H9 (cell line): ENCODE measurements around the gene PHACTR1. TPM values are rescaled to one million over a fixed set of nuclear protein-coding genes. Genes with fewer than 3 reads are reported as not detected.

Experiments used
- DNase-seq: peaks from one replicate; pipeline ENCODE4 v3.0.0-alpha.2; 2017
- H2AFZ ChIP-seq: one replicate; pipeline ENCODE4 v1.6.1; 2013; ENCODE audit warnings: mild to moderate bottlenecking, low read length, control low read depth, moderate library complexity
- H2AK5ac ChIP-seq: 2 replicates; pipeline ENCODE4 v1.6.1; 2013; ENCODE audit warnings: low read length, control low read depth, mixed read lengths; ENCODE audit not compliant: insufficient read length
- H2BK120ac ChIP-seq: one replicate; pipeline ENCODE4 v1.6.1; 2013; ENCODE audit warnings: low read depth, mild to moderate bottlenecking, low read length, control low read depth, inconsistent platforms; ENCODE audit not compliant: poor library complexity, severe bottlenecking
- H2BK12ac ChIP-seq: 2 replicates; pipeline ENCODE4 v1.6.1; 2013; ENCODE audit warnings: low read length, control low read depth, mixed read lengths, low read depth; ENCODE audit not compliant: insufficient read length
- H2BK15ac ChIP-seq: 2 replicates; pipeline ENCODE4 v1.6.1; 2013; ENCODE audit warnings: low read depth, low read length, control low read depth
- H2BK20ac ChIP-seq: one replicate; pipeline ENCODE4 v1.6.1; 2013; ENCODE audit warnings: low read depth, mild to moderate bottlenecking, low read length, control low read depth, inconsistent platforms; ENCODE audit not compliant: poor library complexity, severe bottlenecking
- H2BK5ac ChIP-seq: 2 replicates; pipeline ENCODE4 v1.6.1; 2013; ENCODE audit warnings: low read length, control low read depth, mixed read lengths; ENCODE audit not compliant: insufficient read length
- H3K14ac ChIP-seq: 2 replicates; pipeline ENCODE4 v1.6.1; 2013; ENCODE audit warnings: low read length, control low read depth; ENCODE audit not compliant: insufficient read depth
- H3K18ac ChIP-seq: 2 replicates; pipeline ENCODE4 v1.6.1; 2013; ENCODE audit warnings: low read depth, mild to moderate bottlenecking, mixed read lengths, low read length, control low read depth; ENCODE audit not compliant: insufficient read length
- H3K23ac ChIP-seq: 2 replicates; pipeline ENCODE4 v1.6.1; 2013; ENCODE audit warnings: low read length, control low read depth, mixed read lengths, low read depth; ENCODE audit not compliant: insufficient read length
- H3K23me2 ChIP-seq: 2 replicates; pipeline ENCODE4 v1.6.1; 2013; ENCODE audit warnings: low read depth, mild to moderate bottlenecking, mixed read lengths, low read length, control low read depth; ENCODE audit not compliant: insufficient read length, poor library complexity, severe bottlenecking
- H3K27ac ChIP-seq: 2 replicates; pipeline ENCODE4 v1.5.1; 2013; ENCODE audit warnings: low read length, control low read depth, mixed read lengths, low read depth; ENCODE audit not compliant: insufficient read length
- H3K27me3 ChIP-seq: 2 replicates; pipeline ENCODE4 v1.6.1; 2013; ENCODE audit warnings: low read length, control low read depth, inconsistent platforms; ENCODE audit not compliant: insufficient read depth
- H3K4ac ChIP-seq: 2 replicates; pipeline ENCODE4 v1.6.1; 2013; ENCODE audit warnings: low read depth, mild to moderate bottlenecking, control low read depth, inconsistent platforms, low read length, moderate library complexity
- H3K4me1 ChIP-seq: 2 replicates; pipeline ENCODE4 v1.6.1; 2013; ENCODE audit warnings: low read length, control low read depth, inconsistent platforms; ENCODE audit not compliant: insufficient read depth
- H3K4me2 ChIP-seq: 2 replicates; pipeline ENCODE4 v1.6.1; 2013; ENCODE audit warnings: low read length, control low read depth, mixed read lengths; ENCODE audit not compliant: insufficient read length, insufficient read depth
- H3K56ac ChIP-seq: 2 replicates; pipeline ENCODE4 v1.6.1; 2013; ENCODE audit warnings: low read depth, mild to moderate bottlenecking, mixed read lengths, low read length, control low read depth; ENCODE audit not compliant: insufficient read length
- H3K79me1 ChIP-seq: 2 replicates; pipeline ENCODE4 v1.6.1; 2013; ENCODE audit warnings: low read depth, mild to moderate bottlenecking, moderate library complexity, low read length, control low read depth, inconsistent platforms; ENCODE audit not compliant: insufficient read depth, poor library complexity, severe bottlenecking
- H3K79me2 ChIP-seq: 2 replicates; pipeline ENCODE4 v1.6.1; 2013; ENCODE audit warnings: low read length, control low read depth, inconsistent platforms; ENCODE audit not compliant: insufficient read depth
- H3K9ac ChIP-seq: 2 replicates; pipeline ENCODE4 v1.6.1; 2013; ENCODE audit warnings: low read length, control low read depth, mixed read lengths; ENCODE audit not compliant: insufficient read length; ENCODE audit errors: extremely low read depth
- H3K9me3 ChIP-seq: one replicate; pipeline ENCODE4 v1.6.1; 2013; ENCODE audit warnings: low read depth, low read length, inconsistent platforms; ENCODE audit not compliant: control insufficient read depth
- H3T11ph ChIP-seq: one replicate; pipeline ENCODE4 v1.6.1; 2013; ENCODE audit warnings: mild to moderate bottlenecking, low read length, control low read depth, inconsistent platforms
- H4K20me1 ChIP-seq: one replicate; pipeline ENCODE4 v1.6.1; 2013; ENCODE audit not compliant: control insufficient read depth, insufficient read length, insufficient read depth
- H4K5ac ChIP-seq: 2 replicates; pipeline ENCODE4 v1.6.1; 2013; ENCODE audit warnings: low read depth, mild to moderate bottlenecking, mixed read lengths, low read length, control low read depth; ENCODE audit not compliant: insufficient read length
- H4K8ac ChIP-seq: replicated peaks from 2 replicates; pipeline ENCODE4 v1.6.1; 2013; ENCODE audit warnings: low read length, control low read depth, mixed read lengths, low read depth; ENCODE audit not compliant: insufficient read length
- H4K91ac ChIP-seq: 2 replicates; pipeline ENCODE4 v1.6.1; 2013; ENCODE audit warnings: low read depth, mild to moderate bottlenecking, moderate library complexity, mixed read lengths, low read length, control low read depth; ENCODE audit not compliant: insufficient read length
- H3K27ac Mint-ChIP-seq, 3 experiments: 2 replicates in 2 of 3; 3 replicates in 1 of 3; pipeline ENCODE4 v1.8.0; 2020 to 2021; ENCODE audit warnings: mixed read lengths in 3 of 3, mild to moderate bottlenecking in 1 of 3, moderate library complexity in 1 of 3
- H3K27me3 Mint-ChIP-seq: 2 replicates; pipeline ENCODE4 v1.8.0; 2021; ENCODE audit warnings: low read depth, mild to moderate bottlenecking, moderate library complexity, mixed read lengths
- H3K36me3 Mint-ChIP-seq, 3 experiments: 2 replicates in 2 of 3; 3 replicates in 1 of 3; pipeline ENCODE4 v1.8.0; 2020 to 2021; ENCODE audit warnings: low read depth in 3 of 3, mixed read lengths in 3 of 3; ENCODE audit not compliant: insufficient read depth in 1 of 3
- H3K4me1 Mint-ChIP-seq, 2 experiments: 2 replicates each; pipeline ENCODE4 v1.8.0; 2020; ENCODE audit warnings: mixed read lengths in 2 of 2
- H3K4me3 Mint-ChIP-seq, 2 experiments: 2 replicates in 1 of 2; 3 replicates in 1 of 2; pipeline ENCODE4 v1.8.0; 2020 to 2021; ENCODE audit warnings: mild to moderate bottlenecking in 2 of 2, mixed read lengths in 2 of 2, moderate library complexity in 1 of 2
- H3K9me3 Mint-ChIP-seq, 2 experiments: 2 replicates in 1 of 2; 3 replicates in 1 of 2; pipeline ENCODE4 v1.8.0; 2020; ENCODE audit warnings: mild to moderate bottlenecking in 2 of 2, mixed read lengths in 2 of 2, moderate library complexity in 1 of 2
- WGBS: extraction: QIAGEN DNeasy Blood & Tissue Kit; methylation state at CpG from one replicate; pipeline ENCODE4 v1.1.7; 2013; ENCODE audit warnings: missing lambda C conversion rate, low lambda C conversion rate, mixed read lengths; ENCODE audit not compliant: insufficient read length; ENCODE audit errors: extremely low coverage; 5-methylcytosine and 5-hydroxymethylcytosine counted together
- total RNA-seq: library from RNA; stranded (reverse); gene quantifications from 2 replicates; pipeline ENCODE4 v1.2.1, GENCODE V29; 2021
- TF ChIP-seq, protein P1 (sequence below): fragments of 200-600 bp; sonication (generic); conservative IDR thresholded peaks from 3 replicates; pipeline ENCODE4 v1.8.0; 2021; ENCODE audit warnings: antibody characterized with exemption, mild to moderate bottlenecking

Gene PHACTR1
- total RNA-seq, 1 experiment from 2014 or later, result 15.9 TPM

DNA sequence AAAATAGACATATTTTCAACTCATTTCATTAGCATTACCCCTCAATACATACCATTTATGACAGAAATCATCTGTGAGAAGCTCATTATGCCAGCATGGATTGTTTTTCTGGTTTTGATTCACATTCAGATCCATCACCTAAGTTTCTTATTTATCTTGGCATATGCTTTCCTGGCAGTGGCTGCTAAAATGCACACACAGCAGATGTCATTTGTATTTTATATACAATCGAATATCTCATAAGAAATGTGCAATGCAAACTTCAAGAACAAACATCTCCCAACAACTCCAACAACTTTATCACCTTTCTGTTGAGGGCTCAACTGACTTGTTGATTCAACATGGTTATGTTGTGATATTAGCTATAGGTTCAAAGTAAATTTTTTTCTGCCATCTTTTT, 208.3 kb downstream of the PHACTR1 start:
- no peak overlapping the region for H3K4ac ChIP-seq
- H3K23me2 ChIP-seq, result no peaks in the 10 kb centered on the region
- no peak overlapping the region for H3K9ac ChIP-seq
- Mint-ChIP-seq H3K27me3 (0 out of 2 replicates have a peak, but pooled peaks cover 1% of the 10 kb centered on the region), H3K27ac (no peak overlapping the region), H3K4me1 (peaks cover 15 to 18% of the 10 kb centered on the region in 2 experiments), H3K36me3 (no peaks in the 10 kb centered on the region), H3K4me3 (no peak overlapping the region), H3K9me3 (no peaks in the 10 kb centered on the region)
- no peak overlapping the region for H2BK20ac ChIP-seq
- no peak overlapping the region for H2BK15ac ChIP-seq
- H4K91ac ChIP-seq, result no peak overlapping the region
- H4K20me1 ChIP-seq, result no peaks in the 10 kb centered on the region
- H2AK5ac ChIP-seq, result no peak overlapping the region
- H3K14ac ChIP-seq, result no peak overlapping the region
- DNase-seq, result no peak
- H3K18ac ChIP-seq, result no peak overlapping the region
- no peaks in the 10 kb centered on the region for H3K79me1 ChIP-seq
- no peak overlapping the region for H3K4me2 ChIP-seq
- H3K4me1 ChIP-seq, result no peaks in the 10 kb centered on the region
- no peaks in the 10 kb centered on the region for H3K9me3 ChIP-seq
- no peak overlapping the region for H4K5ac ChIP-seq
- H3T11ph ChIP-seq, result no peak overlapping the region
- no peak overlapping the region for H3K23ac ChIP-seq
- H3K27me3 ChIP-seq, result no peaks in the 10 kb centered on the region
- no peak overlapping the region for H4K8ac ChIP-seq
- no peak overlapping the region for H2BK120ac ChIP-seq
- no CpG with 5 or more reads among the region's 1 CpG for WGBS
- no peak overlapping the region for H2BK12ac ChIP-seq
- TF ChIP-seq, protein P1, sequence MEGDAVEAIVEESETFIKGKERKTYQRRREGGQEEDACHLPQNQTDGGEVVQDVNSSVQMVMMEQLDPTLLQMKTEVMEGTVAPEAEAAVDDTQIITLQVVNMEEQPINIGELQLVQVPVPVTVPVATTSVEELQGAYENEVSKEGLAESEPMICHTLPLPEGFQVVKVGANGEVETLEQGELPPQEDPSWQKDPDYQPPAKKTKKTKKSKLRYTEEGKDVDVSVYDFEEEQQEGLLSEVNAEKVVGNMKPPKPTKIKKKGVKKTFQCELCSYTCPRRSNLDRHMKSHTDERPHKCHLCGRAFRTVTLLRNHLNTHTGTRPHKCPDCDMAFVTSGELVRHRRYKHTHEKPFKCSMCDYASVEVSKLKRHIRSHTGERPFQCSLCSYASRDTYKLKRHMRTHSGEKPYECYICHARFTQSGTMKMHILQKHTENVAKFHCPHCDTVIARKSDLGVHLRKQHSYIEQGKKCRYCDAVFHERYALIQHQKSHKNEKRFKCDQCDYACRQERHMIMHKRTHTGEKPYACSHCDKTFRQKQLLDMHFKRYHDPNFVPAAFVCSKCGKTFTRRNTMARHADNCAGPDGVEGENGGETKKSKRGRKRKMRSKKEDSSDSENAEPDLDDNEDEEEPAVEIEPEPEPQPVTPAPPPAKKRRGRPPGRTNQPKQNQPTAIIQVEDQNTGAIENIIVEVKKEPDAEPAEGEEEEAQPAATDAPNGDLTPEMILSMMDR, result no peak
- no peak overlapping the region for H2BK5ac ChIP-seq
- no peaks in the 10 kb centered on the region for H3K79me2 ChIP-seq
- H3K56ac ChIP-seq, result no peak overlapping the region
- H3K27ac ChIP-seq, result no peak overlapping the region
- H2AFZ ChIP-seq, result no peak overlapping the region
